ENCODE results near the gene LTBP1.

DNA sequence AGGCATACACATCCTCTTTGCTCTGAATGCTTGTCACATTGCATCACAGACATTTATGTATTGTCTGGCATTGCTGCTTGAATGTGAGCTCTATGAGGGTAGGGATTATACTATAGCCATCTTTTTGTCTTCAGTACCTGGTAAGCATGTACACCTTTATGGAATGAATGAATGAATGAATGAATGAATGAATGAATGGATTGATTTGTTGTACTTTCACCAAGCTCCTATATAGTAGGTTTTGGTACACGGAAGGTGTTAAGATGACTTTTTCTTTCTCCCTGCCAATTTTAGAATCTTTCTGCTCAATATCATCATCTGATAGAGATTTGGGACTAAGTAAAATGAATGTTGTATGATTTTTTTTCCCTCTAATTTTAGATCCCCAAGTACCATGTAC lies 13.5 kb downstream of the LTBP1 start:
- TF ChIP-seq, protein P1, sequence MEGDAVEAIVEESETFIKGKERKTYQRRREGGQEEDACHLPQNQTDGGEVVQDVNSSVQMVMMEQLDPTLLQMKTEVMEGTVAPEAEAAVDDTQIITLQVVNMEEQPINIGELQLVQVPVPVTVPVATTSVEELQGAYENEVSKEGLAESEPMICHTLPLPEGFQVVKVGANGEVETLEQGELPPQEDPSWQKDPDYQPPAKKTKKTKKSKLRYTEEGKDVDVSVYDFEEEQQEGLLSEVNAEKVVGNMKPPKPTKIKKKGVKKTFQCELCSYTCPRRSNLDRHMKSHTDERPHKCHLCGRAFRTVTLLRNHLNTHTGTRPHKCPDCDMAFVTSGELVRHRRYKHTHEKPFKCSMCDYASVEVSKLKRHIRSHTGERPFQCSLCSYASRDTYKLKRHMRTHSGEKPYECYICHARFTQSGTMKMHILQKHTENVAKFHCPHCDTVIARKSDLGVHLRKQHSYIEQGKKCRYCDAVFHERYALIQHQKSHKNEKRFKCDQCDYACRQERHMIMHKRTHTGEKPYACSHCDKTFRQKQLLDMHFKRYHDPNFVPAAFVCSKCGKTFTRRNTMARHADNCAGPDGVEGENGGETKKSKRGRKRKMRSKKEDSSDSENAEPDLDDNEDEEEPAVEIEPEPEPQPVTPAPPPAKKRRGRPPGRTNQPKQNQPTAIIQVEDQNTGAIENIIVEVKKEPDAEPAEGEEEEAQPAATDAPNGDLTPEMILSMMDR (IDR thresholded peaks at IDR 0.05), result no peak
- TF ChIP-seq POLR2A (IDR thresholded peaks at IDR 0.05), result no peak

Data from lower leg skin (tissue), 3 donors.